HG02610 (cell line): ENCODE data around the gene VPS54.

Experiments used
- ATAC-seq: cut with Tn5 transposase; IDR thresholded peaks from one replicate; pipeline ENCODE4 v1.9.1; 2021; ENCODE audit warnings: mild to moderate bottlenecking, moderate library complexity; ENCODE audit not compliant: unreplicated experiment

Gene VPS54

DNA sequence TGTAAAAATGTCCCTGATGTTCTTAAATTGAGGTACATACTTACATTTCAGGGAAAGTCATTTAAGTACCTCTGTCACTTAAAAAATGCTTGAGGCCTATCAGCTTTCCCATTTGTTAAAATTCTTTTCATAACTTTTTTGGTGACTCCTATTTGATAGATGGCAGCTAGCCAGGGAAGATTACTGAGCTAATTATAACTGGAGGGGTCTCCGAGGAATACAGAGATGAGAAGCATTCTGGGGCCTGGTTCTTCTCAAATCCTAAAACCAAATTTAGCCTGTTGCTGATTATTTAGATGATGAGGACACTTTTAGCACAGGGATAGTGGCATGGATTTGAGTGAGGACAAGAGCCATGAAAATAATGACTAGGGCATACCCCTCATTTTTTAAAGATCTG, 172.7 kb downstream of the VPS54 start:
- no peak for ATAC-seq

DNA sequence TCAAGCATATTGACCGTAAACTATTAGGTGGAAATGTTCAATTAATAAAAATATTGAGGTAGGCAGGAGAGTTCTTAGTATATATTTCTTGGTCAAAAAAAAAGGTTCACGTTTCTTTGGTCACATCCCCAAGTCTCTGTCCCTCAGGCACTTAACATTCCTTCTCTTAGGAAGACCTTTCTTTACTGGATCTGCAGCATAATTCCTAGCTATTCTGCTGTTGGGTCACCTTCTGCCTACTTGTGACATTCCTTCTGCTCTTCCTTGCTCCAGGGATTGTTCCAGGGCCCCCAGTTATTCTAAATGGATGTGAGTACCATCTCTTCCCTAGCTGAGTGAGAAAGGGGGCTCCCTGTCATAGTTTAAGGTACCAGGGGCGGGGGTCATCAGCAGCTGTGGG, 173.4 kb downstream of the VPS54 start:
- ATAC-seq: no peak

DNA sequence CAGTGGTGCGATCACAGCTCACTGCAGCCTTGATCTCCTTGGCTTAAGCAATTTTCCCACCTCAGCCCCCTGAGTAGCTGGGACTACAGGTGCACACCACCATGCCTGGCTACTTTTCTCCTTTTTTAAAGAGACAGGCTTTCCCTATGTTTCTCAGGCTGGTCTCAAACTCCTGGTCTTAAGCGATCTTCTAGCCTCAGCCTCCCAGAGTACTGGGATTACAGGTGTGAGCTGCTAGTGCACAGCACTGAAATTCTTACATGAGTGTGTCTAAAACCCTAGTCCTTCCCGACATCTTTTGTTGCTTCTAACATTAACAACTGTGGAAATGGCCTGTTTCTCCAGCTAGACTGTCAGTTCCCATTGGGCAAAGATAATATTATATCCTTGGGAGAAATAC, 174.6 kb downstream of the VPS54 start:
- ATAC-seq: no peak

DNA sequence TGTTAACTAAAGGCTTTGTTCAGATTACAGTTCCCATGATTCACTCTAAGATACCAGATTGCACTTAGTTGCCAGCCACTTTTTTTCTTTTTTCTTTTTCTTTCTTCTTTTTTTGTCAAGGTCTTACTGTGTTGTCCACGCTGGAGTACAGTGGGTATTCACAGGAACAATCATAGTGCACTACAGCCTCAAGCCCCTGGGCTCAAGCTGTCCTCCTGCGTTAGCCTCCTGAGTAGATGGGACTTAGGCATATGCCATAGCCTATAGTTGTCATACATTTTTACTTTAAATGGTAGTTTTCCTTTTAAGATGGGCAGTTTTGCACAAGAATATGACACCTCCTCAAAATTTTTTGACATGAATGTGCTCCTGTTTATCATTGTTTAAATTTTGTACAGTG, 175.4 kb downstream of the VPS54 start:
- ATAC-seq: no peak

DNA sequence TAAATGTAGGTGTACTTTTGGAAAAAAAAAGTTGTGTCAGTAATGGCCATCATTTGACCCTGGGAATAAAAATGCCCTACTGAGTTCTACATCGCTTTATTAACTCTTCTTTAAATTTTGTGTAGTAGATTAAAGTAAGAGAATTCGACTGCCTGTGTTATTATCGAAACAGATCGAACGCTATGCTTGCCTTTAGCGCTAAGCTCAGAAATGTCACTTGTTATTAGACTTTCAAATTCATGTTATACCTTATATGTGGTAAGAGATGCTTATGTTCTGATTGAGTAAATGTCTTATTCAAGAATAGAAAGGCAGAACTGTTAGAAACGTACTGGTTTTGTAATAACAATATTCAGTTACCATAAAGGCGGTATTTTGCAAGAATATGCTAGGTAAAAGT, 176.1 kb downstream of the VPS54 start:
- ATAC-seq: no peak

DNA sequence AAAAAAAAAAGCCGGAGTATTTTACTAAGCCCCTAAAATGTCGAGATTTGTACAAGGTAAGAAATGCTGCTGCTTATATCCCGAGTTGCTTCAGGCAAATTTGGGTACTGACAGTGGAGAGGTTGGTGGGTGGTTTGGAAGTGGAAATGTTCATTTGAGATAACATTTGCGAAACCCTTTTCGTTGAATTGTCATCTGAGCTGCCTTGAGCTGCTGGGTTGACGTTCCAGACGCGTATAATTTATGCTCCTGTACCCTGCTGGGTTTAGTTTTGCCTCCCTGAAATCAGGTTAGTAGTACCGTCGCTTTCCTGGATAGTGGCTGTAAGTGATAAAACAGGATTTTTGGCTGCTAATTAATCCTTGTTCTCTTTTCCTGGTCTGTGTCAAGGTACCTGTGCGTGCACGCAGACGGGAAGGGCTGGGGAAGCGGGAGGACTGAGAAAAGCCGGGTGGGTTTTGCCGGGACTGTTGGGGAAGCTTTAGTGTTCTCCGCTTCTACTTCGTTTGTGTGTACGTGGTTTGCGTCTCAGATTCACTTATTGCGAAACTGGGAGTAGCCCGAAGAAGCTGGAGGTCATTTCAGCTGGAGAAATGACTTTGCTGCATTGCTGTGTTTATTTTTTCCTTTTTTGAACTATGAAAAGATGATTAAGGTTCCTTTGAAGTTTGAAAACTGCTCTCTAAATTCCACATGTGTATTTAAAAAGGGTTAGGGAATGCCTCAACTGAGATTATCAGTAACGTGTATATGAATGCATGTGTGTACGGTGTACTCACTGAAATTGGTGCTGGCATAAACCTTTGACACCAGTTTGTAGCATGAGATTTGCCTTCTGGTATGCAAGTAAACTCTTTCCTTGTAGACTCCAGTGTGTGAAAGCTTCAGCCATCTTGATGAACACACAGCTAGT, 176.8 kb downstream of the VPS54 start:
- no peak for ATAC-seq
